Retinal pigment epithelial cell (primary cell): ENCODE results near the gene NOL8.

Experiments
- DNase-seq: peaks from one replicate; pipeline ENCODE4 v3.0.0-alpha.2; 2010; ENCODE audit warnings: low read depth
- H3K4me3 ChIP-seq: 2 replicates; pipeline ENCODE4 v1.5.1; 2011; ENCODE audit warnings: mild to moderate bottlenecking, low read length, control low read depth, moderate library complexity
- TF ChIP-seq, protein P1 (sequence below): conservative IDR thresholded peaks from 2 replicates; pipeline ENCODE4 v1.5.1; 2011; ENCODE audit warnings: low read depth, low read length, control low read depth, inconsistent platforms

The NOL8 gene

GRCh38 chr9:92349771-92350739, 24.9 kb upstream of the NOL8 start:
- no peak overlapping the region for H3K4me3 ChIP-seq
- no peak for DNase-seq
- TF ChIP-seq, protein P1, sequence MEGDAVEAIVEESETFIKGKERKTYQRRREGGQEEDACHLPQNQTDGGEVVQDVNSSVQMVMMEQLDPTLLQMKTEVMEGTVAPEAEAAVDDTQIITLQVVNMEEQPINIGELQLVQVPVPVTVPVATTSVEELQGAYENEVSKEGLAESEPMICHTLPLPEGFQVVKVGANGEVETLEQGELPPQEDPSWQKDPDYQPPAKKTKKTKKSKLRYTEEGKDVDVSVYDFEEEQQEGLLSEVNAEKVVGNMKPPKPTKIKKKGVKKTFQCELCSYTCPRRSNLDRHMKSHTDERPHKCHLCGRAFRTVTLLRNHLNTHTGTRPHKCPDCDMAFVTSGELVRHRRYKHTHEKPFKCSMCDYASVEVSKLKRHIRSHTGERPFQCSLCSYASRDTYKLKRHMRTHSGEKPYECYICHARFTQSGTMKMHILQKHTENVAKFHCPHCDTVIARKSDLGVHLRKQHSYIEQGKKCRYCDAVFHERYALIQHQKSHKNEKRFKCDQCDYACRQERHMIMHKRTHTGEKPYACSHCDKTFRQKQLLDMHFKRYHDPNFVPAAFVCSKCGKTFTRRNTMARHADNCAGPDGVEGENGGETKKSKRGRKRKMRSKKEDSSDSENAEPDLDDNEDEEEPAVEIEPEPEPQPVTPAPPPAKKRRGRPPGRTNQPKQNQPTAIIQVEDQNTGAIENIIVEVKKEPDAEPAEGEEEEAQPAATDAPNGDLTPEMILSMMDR: no peak

GRCh38 chr9:92345582-92345981, 20.4 kb upstream of the NOL8 start:
- H3K4me3 ChIP-seq: no peak overlapping the region
- TF ChIP-seq, protein P1: no peak
- DNase-seq: no peak

GRCh38 chr9:92342825-92343488, 17.8 kb upstream of the NOL8 start:
- DNase-seq: no peak
- TF ChIP-seq, protein P1: no peak
- H3K4me3 ChIP-seq: no peak overlapping the region

- no peak for DNase-seq
- TF ChIP-seq, protein P1: no peak
- H3K4me3 ChIP-seq: no peak overlapping the region
Observed at GRCh38 chr9:92341578-92341977, 16.4 kb upstream of the NOL8 start.

DNA sequence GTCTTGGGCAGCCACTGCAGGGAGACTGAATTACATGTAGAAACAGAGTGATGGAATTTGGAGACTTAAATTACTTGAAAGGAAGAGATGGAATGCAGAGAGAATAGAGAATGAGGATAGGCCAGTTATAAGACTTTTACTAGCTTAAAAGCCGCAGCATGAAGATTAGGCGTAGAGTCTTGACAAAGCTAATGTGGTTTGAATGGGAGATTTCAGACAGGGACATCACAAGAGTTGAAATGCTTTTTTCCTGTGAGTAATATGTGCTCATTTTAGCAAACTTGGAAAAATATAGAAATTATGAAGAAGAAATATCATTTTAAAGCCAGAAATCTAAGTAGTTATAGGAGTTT, 8.1 kb upstream of the NOL8 start:
- H3K4me3 ChIP-seq: no peak overlapping the region
- TF ChIP-seq, protein P1: no peak
- DNase-seq: no peak

DNA sequence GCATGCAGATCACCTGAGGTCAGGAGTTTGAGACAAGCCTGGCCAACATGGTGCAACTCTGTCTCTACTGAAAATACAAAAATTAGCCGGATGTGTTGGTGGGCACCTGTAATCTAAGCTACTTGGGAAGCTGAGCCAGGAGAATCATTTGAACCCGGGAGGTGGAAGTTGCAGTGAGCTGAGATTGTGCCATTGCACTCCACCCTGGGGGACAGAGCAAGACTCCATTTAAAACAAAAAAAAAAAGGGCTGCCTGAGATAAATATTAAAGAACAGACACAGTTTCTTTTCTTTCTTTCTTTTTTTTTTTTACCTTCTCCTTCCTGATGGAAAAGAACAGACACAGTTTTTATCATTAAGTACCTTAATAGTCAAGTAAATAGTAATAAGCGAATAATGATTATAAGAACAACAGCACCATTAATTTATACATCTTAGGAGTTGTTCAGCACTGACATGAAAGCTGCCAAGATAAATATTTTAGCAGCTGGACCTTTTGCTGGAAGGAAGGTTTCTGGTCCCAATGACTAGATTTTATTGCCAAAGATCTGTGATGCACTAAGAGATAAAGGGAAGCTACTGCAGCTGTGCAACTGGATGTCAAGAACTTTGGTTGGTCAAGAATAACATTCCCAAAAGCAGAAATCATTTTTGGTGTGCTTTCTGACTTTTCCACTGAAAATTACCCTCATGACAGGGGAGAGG, 7.6 kb upstream of the NOL8 start:
- DNase-seq: no peak
- TF ChIP-seq, protein P1: no peak
- no peak overlapping the region for H3K4me3 ChIP-seq
